ENCODE measurements around the gene PTPA.

GRCh38 chr9:129140397-129141065, 29.3 kb downstream of the PTPA start:
- TF ChIP-seq POLR2A (IDR thresholded peaks at IDR 0.05; ENCODE audit: low read depth, low read length) (peak; percentile 44; the same call in 1 of the 2 replicates), TAF1 (IDR thresholded peaks at IDR 0.05; ENCODE audit: low read depth, low read length) (no peak), POLR2AphosphoS5 (IDR thresholded peaks at IDR 0.05; ENCODE audit: low read depth, low read length) (no peak; the same call in 1 of the 2 replicates), SPI1 (IDR thresholded peaks at IDR 0.05; ENCODE audit: low read depth, low read length) (no peak)
